ENCODE results near the gene APH1A. TPM values are rescaled to one million over a fixed set of nuclear protein-coding genes. Genes with fewer than 3 reads are reported as not detected.
A peak's percentile ranks its signal among the peaks of the same experiment; 100 is the strongest.

Gene APH1A
- total and polyA plus RNA-seq, 9 of the 15 experiments (the other 6 are each of a cell fraction or from before 2014, with no cell fraction given): 5.6 to 123 (median 77.0) TPM

DNA sequence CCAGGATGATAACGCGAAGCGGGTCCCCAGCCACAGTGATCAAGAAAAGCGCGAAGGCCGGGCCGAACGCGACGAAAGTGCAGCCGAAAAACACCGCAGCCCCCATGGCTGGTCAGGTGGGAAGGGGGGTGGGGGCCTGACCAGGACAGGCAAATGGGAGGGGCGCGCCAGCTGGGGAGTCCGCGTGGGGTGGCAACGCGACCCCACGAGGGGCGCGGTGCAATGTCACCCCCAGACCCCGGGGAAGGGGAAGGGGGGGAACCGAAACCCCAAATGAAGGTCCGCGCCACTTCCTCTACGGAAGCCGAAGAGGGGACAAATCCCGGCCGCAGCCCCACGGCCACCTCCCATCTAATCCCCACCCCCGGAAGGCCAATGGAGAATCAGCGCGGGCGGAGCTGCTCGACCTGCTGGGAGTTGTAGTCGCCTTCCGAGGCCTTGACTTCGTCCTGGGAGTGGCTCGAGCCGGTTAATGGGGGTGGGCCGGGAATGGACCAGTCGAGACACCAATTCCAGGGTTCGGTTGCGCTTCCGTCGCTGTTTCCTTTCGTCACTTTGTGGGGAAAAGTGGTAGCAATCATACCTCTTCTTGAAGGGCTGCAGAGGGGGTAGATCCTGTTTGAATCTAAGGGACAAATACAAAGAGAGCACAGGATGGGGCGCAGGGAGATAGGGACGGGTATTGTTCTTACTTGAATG lies at the start of gene APH1A (continued):
- TF ChIP-seq LCOR (CRISPR knock-in tag; IDR thresholded peaks at IDR 0.05) (peak; percentile 84; the same call in 1 of the 2 replicates), JUN (IDR thresholded peaks at IDR 0.05; ENCODE audit: borderline replicate concordance, low read depth, low read length) (peak; percentile 38; the same call in 1 of the 2 replicates), JUN (CRISPR knock-in tag; IDR thresholded peaks at IDR 0.05; ENCODE audit: borderline replicate concordance) (no peak), TAF15 (IDR thresholded peaks at IDR 0.05; ENCODE audit: low read depth, low read length) (no peak), ELF2 (CRISPR knock-in tag; IDR thresholded peaks at IDR 0.05) (no peak), FUS (optimal IDR thresholded peaks at IDR 0.05; ENCODE audit: low read depth, low read length) (no peak), KLF16 (IDR thresholded peaks at IDR 0.05) (peak; percentile 74), SREBF2 (CRISPR knock-in tag; IDR thresholded peaks at IDR 0.05) (no peak), ZNF224 (CRISPR knock-in tag; IDR thresholded peaks at IDR 0.05) (no peak), AFF1 (IDR thresholded peaks at IDR 0.05; ENCODE audit: low read depth in 1 of 2, partially characterized antibody in 2 of 2) (peak in 1 of 2 experiments; percentile 83), STAT5A (IDR thresholded peaks at IDR 0.05; ENCODE audit: borderline replicate concordance, low read length) (no peak), ZNF583 (CRISPR knock-in tag; IDR thresholded peaks at IDR 0.05) (no peak), SNAPC5 (CRISPR knock-in tag; IDR thresholded peaks at IDR 0.05) (no peak), HNRNPUL1 (IDR thresholded peaks at IDR 0.05; ENCODE audit: low read length) (no peak)
- TF ChIP-seq, protein P1, sequence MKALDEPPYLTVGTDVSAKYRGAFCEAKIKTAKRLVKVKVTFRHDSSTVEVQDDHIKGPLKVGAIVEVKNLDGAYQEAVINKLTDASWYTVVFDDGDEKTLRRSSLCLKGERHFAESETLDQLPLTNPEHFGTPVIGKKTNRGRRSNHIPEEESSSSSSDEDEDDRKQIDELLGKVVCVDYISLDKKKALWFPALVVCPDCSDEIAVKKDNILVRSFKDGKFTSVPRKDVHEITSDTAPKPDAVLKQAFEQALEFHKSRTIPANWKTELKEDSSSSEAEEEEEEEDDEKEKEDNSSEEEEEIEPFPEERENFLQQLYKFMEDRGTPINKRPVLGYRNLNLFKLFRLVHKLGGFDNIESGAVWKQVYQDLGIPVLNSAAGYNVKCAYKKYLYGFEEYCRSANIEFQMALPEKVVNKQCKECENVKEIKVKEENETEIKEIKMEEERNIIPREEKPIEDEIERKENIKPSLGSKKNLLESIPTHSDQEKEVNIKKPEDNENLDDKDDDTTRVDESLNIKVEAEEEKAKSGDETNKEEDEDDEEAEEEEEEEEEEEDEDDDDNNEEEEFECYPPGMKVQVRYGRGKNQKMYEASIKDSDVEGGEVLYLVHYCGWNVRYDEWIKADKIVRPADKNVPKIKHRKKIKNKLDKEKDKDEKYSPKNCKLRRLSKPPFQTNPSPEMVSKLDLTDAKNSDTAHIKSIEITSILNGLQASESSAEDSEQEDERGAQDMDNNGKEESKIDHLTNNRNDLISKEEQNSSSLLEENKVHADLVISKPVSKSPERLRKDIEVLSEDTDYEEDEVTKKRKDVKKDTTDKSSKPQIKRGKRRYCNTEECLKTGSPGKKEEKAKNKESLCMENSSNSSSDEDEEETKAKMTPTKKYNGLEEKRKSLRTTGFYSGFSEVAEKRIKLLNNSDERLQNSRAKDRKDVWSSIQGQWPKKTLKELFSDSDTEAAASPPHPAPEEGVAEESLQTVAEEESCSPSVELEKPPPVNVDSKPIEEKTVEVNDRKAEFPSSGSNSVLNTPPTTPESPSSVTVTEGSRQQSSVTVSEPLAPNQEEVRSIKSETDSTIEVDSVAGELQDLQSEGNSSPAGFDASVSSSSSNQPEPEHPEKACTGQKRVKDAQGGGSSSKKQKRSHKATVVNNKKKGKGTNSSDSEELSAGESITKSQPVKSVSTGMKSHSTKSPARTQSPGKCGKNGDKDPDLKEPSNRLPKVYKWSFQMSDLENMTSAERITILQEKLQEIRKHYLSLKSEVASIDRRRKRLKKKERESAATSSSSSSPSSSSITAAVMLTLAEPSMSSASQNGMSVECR (CRISPR knock-in tag; IDR thresholded peaks at IDR 0.05): no peak
- TF ChIP-seq, protein P2, sequence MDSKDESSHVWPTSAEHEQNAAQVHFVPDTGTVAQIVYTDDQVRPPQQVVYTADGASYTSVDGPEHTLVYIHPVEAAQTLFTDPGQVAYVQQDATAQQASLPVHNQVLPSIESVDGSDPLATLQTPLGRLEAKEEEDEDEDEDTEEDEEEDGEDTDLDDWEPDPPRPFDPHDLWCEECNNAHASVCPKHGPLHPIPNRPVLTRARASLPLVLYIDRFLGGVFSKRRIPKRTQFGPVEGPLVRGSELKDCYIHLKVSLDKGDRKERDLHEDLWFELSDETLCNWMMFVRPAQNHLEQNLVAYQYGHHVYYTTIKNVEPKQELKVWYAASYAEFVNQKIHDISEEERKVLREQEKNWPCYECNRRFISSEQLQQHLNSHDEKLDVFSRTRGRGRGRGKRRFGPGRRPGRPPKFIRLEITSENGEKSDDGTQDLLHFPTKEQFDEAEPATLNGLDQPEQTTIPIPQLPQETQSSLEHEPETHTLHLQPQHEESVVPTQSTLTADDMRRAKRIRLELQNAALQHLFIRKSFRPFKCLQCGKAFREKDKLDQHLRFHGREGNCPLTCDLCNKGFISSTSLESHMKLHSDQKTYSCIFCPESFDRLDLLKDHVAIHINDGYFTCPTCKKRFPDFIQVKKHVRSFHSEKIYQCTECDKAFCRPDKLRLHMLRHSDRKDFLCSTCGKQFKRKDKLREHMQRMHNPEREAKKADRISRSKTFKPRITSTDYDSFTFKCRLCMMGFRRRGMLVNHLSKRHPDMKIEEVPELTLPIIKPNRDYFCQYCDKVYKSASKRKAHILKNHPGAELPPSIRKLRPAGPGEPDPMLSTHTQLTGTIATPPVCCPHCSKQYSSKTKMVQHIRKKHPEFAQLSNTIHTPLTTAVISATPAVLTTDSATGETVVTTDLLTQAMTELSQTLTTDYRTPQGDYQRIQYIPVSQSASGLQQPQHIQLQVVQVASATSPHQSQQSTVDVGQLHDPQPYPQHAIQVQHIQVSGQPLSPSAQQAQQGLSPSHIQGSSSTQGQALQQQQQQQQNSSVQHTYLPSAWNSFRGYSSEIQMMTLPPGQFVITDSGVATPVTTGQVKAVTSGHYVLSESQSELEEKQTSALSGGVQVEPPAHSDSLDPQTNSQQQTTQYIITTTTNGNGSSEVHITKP (IDR thresholded peaks at IDR 0.05; ENCODE audit: partially characterized antibody): peak; percentile 94

All from K562 (cell line).